ENCODE measurements around the gene CADPS2. TPM values are rescaled to one million over a fixed set of nuclear protein-coding genes. Genes with fewer than 3 reads are reported as not detected.

Gene CADPS2
- total and polyA plus RNA-seq, 2 donors (not counting 3 experiments of a cell fraction or from before 2014, with no cell fraction given) = 9.5 to 22.6 TPM

DNA sequence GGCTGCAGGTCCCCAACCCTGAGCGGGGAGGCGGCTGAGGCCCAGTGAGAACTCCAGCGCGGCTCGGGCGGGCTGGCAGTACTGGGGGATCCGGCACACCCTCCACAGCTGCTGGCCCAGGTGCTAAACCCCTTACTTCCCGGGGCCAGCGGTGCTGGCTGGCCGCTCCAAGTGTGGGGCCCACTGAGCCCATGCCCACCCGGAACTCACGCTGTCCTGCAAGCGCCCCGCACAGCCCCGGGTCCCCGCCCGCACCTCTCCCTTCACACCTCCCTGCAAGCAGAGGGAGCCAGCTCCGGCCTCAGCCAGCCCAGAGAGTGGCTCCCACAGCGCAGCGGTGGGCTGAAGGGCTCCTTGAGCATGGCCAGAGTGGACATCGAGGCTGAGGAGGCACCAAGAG lies 212.3 kb downstream of the CADPS2 start:
- H3K36me3 ChIP-seq (ENCODE audit: control insufficient read depth in 2 of 2, extremely low read depth in 1 of 2, insufficient read depth in 2 of 2, low read length in 2 of 2) = no peaks in the 10 kb centered on the region
- no TSS peak for BruUV-seq (replicated peaks)
- CTCF ChIA-PET = no interaction called here
- H3K9me1 ChIP-seq (replicated peaks; ENCODE audit: control insufficient read depth, extremely low read depth, insufficient read depth, low read length) = no peaks in the 10 kb centered on the region
- H3K4me3 ChIP-seq (replicated peaks in 1 of 3; ENCODE audit: insufficient read depth in 1 of 3, low read depth in 1 of 3, low read length in 3 of 3) = no peak overlapping the region
- no peak overlapping the region for H3K4me2 ChIP-seq (ENCODE audit: insufficient read depth, low read length)
- no peak overlapping the region for H2AFZ ChIP-seq (ENCODE audit: low read depth, low read length)
- H3K27ac ChIP-seq (ENCODE audit: insufficient read depth, low read depth, low read length) = no peak overlapping the region
- intact Hi-C loops (cut with micrococcal nuclease) (no loop called here), dilution Hi-C loops (cut with MboI; ENCODE audit: extremely low pct_ligation_motif_present, low sequenced_read_pairs) (no loop called here)
- DNase-seq (ENCODE audit: low read depth, low spot score) = no peak
- no peaks in the 10 kb centered on the region for H4K20me1 ChIP-seq (replicated peaks; ENCODE audit: control insufficient read depth, extremely low read depth, insufficient read depth, low read length)
- no peaks in the 10 kb centered on the region for H3K9me3 ChIP-seq (replicated peaks; ENCODE audit: control insufficient read depth, insufficient read depth, low read length)
- H3K9ac ChIP-seq (replicated peaks; ENCODE audit: extremely low read depth, insufficient read depth, low read length) = no peak overlapping the region
- H3K27me3 ChIP-seq (ENCODE audit: control insufficient read depth in 2 of 2, insufficient read depth in 2 of 2, low read length in 2 of 2) = no peaks in the 10 kb centered on the region
- POLR2A ChIA-PET = no interaction called here
- peaks cover 4% of the 10 kb centered on the region for H3K4me1 ChIP-seq (ENCODE audit: control insufficient read depth, extremely low read depth, insufficient read depth, low read length)
- TF ChIP-seq, protein P1, sequence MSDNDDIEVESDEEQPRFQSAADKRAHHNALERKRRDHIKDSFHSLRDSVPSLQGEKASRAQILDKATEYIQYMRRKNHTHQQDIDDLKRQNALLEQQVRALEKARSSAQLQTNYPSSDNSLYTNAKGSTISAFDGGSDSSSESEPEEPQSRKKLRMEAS (IDR thresholded peaks at IDR 0.05; ENCODE audit: insufficient read depth, insufficient read length) = no peak
- TF ChIP-seq JUN (IDR thresholded peaks at IDR 0.05; ENCODE audit: borderline replicate concordance, insufficient read depth, insufficient read length, low read depth) (no peak), POLR2A (IDR thresholded peaks at IDR 0.05; ENCODE audit: low read depth, low read length) (no peak), POLR2AphosphoS5 (IDR thresholded peaks at IDR 0.05; ENCODE audit: insufficient read depth, low read depth, low read length) (no peak)
- no peaks in the 10 kb centered on the region for H3K79me2 ChIP-seq (ENCODE audit: control insufficient read depth, insufficient read depth, low read length)
- no peak for FAIRE-seq

GRCh38 chr7:122672536-122672935 lies 213.7 kb downstream of the CADPS2 start:
- Histone ChIP-seq H2AFZ (ENCODE audit: low read depth, low read length) (no peak overlapping the region), H3K9me3 (replicated peaks; ENCODE audit: control insufficient read depth, insufficient read depth, low read length) (no peaks in the 10 kb centered on the region), H3K9ac (replicated peaks; ENCODE audit: extremely low read depth, insufficient read depth, low read length) (no peak overlapping the region), H3K9me1 (replicated peaks; ENCODE audit: control insufficient read depth, extremely low read depth, insufficient read depth, low read length) (no peaks in the 10 kb centered on the region), H3K4me3 (replicated peaks in 1 of 3; ENCODE audit: insufficient read depth in 1 of 3, low read depth in 1 of 3, low read length in 3 of 3) (no peak overlapping the region), H3K27me3 (ENCODE audit: control insufficient read depth in 2 of 2, insufficient read depth in 2 of 2, low read length in 2 of 2) (no peaks in the 10 kb centered on the region), H3K36me3 (ENCODE audit: control insufficient read depth in 2 of 2, extremely low read depth in 1 of 2, insufficient read depth in 2 of 2, low read length in 2 of 2) (no peaks in the 10 kb centered on the region), H3K4me1 (ENCODE audit: control insufficient read depth, extremely low read depth, insufficient read depth, low read length) (peaks cover 4% of the 10 kb centered on the region), H3K4me2 (ENCODE audit: insufficient read depth, low read length) (no peak overlapping the region), H3K79me2 (ENCODE audit: control insufficient read depth, insufficient read depth, low read length) (no peaks in the 10 kb centered on the region), H4K20me1 (replicated peaks; ENCODE audit: control insufficient read depth, extremely low read depth, insufficient read depth, low read length) (no peaks in the 10 kb centered on the region), H3K27ac (ENCODE audit: insufficient read depth, low read depth, low read length) (no peak overlapping the region)
- intact Hi-C loops (cut with micrococcal nuclease) (no loop called here), dilution Hi-C loops (cut with MboI; ENCODE audit: extremely low pct_ligation_motif_present, low sequenced_read_pairs) (no loop called here)
- TF ChIP-seq GATA2 (IDR thresholded peaks at IDR 0.05; ENCODE audit: insufficient read depth, insufficient read length, low read depth, low read length) (no peak), EZH2 (IDR thresholded peaks at IDR 0.05; ENCODE audit: borderline replicate concordance, low read depth, low read length, severe bottlenecking) (no peak), POLR2A (IDR thresholded peaks at IDR 0.05; ENCODE audit: low read depth, low read length) (no peak), FOS (IDR thresholded peaks at IDR 0.05; ENCODE audit: borderline replicate concordance, insufficient read depth, low read length) (no peak), POLR2AphosphoS5 (IDR thresholded peaks at IDR 0.05; ENCODE audit: insufficient read depth, low read depth, low read length) (no peak), JUN (IDR thresholded peaks at IDR 0.05; ENCODE audit: borderline replicate concordance, insufficient read depth, insufficient read length, low read depth) (no peak), CTCF (IDR thresholded peaks at IDR 0.05; ENCODE audit: extremely low read depth in 1 of 2, insufficient read depth in 1 of 2, low read depth in 1 of 2, low read length in 2 of 2) (no peak), MYC (IDR thresholded peaks at IDR 0.05; ENCODE audit: low read depth, low read length) (no peak)
- TF ChIP-seq, protein P1 (IDR thresholded peaks at IDR 0.05; ENCODE audit: insufficient read depth, insufficient read length) = no peak
- CTCF ChIA-PET = interaction anchor here (0.8 kb wide), 1 partner anchor 9 kb away, joined by 3 read pairs; no protein-coding TSS in a partner anchor
- no TSS peak for BruUV-seq (replicated peaks)
- no peak for FAIRE-seq
- DNase-seq (ENCODE audit: low read depth, low spot score) = no peak
- POLR2A ChIA-PET = interaction anchor here (0.6 kb wide), 1 partner anchor 172 kb away, joined by 5 read pairs; no protein-coding TSS in a partner anchor
